Measurements from ENCODE around the gene PRR18.

- TF ChIP-seq CTCF (conservative IDR thresholded peaks at IDR 0.05; ENCODE audit: low read depth, low read length), result no peak
- TF ChIP-seq EZH2 (IDR thresholded peaks at IDR 0.05; ENCODE audit: low read length, unreplicated experiment), result no peak
- TF ChIP-seq EZH2phosphoT487 (IDR thresholded peaks at IDR 0.05; ENCODE audit: borderline replicate concordance, low read length), result no peak
Measured at GRCh38 chr6:166286839-166287271, 21.3 kb downstream of the PRR18 start.

Measured in PC-3 (cell line).